Activated naive CD4-positive, alpha-beta T cell treated with Interleukin-2 at 50 U/mL for 16 hours (primary cell): ENCODE measurements around the gene ADAM29.
"Not testable (repeated sequence)": the region's sequence is repeated elsewhere in the genome, so short reads cannot be mapped to it uniquely, and the experiment has no call there.

ENCODE experiments used
- DNase-seq: peaks from one replicate; pipeline ENCODE4 v3.0.0-alpha.2; 2020

ADAM29 gene

GRCh38 chr4:174972911-174973310 is 54.8 kb downstream of the ADAM29 start:
- no peak for DNase-seq

GRCh38 chr4:174973336-174973735 is 55.2 kb downstream of the ADAM29 start:
- no peak for DNase-seq

GRCh38 chr4:174983128-174983750 is 65.1 kb downstream of the ADAM29 start:
- no peak for DNase-seq

- DNase-seq, result not testable (repeated sequence)
These were observed 65.7 kb downstream of the ADAM29 start for GRCh38 chr4:174983870-174984269.

GRCh38 chr4:174989791-174990190 is 71.6 kb downstream of the ADAM29 start:
- no peak for DNase-seq

- no peak for DNase-seq
These were observed 75.8 kb downstream of the ADAM29 start for GRCh38 chr4:174993916-174994315.

GRCh38 chr4:174996079-174996478 is 77.9 kb downstream of the ADAM29 start:
- no peak for DNase-seq

GRCh38 chr4:174999407-174999806 is 81.2 kb downstream of the ADAM29 start:
- no peak for DNase-seq

GRCh38 chr4:175017751-175018150 is 99.6 kb downstream of the ADAM29 start:
- DNase-seq, result no peak

- not testable (repeated sequence) for DNase-seq
These were observed 101.3 kb downstream of the ADAM29 start for GRCh38 chr4:175019447-175019846.
